Retina (tissue), 1 donor: ENCODE results near the gene NTM.

Experiments
- DNase-seq: peaks from one replicate; pipeline ENCODE4 v3.0.0-alpha.2; 2016

The NTM gene

DNA sequence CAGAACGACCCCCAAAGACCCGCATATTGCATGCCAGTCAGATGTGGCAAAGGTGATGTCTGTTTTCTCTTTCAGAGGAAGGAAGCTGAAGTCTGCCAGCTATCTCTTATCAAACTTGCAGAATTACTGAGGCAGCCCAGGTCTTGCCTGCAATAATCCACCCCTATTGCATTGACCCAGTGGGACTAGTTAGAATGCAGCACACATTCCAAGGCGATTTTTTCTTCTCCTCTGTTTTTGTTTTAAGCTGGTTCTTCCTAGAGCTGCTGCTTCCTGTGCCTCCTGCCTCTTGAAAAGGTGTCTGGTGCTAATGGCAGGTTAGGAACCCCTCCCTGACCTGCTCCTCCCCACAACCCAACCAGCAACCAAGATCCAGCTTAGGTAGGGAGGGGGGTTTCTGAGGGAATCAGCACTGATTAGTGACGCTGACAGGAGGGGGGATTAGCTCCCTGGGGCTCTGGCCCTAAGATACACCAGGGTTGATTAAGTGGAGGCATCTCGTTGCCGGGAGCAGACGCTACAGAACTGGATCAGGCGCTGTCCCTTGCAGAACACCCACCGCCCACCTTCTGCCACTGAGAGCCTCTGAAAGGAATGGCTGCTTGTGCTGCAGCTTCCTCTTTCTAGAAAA is 2.8 kb downstream of the NTM start:
- peak; percentile 34 for DNase-seq

DNA sequence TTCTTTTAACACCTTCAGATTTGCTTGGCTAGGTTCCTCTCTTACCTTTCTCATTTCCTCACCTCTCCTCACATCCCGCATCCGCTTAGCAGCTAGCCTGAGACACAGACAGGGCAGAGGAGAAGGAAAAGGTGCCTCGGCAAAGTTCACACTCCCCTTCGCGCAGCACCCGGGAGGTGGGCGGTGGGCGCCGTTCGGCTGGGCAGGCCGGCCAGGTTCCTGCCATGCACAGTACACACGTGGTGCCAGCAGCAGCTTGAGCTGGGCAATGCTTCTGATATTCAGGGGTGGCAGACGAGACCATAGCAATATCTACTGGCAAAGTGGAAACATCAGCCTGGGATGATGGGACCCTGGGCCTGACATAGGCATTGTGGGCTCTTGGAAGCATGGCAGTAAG is 3.3 kb downstream of the NTM start:
- DNase-seq = no peak

DNA sequence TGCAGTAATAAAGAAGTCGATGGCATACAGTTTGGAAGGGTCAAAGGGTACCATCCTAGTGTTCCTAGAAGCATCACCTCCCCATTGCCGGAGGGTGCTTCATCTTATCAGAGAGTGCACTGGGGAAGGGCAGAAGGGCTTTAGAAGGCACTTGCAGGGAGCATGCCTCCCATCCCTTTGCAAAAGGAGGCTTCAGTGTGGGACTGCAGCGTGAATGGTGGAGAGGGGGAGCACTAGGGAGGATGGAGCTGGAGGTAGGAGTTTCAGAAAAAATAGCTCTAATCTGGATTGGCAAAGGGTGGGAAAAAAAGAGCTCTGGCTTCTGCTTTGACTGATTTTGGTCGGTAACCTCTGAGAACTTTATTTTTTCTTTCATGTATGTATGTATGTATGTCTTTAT is 5.0 kb downstream of the NTM start:
- peak; percentile 56 for DNase-seq

DNA sequence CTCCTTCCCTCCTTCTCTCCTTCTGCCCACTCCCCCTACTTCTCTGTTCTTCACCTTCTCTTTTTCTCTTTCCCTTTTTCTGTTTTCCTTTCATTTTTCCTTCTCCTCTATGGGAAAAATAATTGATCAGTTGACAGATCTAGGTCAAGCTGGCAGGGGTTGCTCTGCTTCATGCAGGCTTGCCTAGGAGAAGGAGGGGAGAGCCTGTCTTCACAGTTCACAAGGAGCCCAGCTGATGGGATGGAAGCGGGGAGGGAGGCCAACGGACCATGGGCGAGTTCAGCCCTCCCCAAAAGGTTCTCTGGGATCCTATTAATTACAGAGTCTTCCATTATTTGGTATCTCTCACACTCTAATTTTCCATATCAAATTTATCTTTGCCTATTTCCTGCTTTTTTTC is 5.5 kb downstream of the NTM start:
- DNase-seq = peak; percentile 72

DNA sequence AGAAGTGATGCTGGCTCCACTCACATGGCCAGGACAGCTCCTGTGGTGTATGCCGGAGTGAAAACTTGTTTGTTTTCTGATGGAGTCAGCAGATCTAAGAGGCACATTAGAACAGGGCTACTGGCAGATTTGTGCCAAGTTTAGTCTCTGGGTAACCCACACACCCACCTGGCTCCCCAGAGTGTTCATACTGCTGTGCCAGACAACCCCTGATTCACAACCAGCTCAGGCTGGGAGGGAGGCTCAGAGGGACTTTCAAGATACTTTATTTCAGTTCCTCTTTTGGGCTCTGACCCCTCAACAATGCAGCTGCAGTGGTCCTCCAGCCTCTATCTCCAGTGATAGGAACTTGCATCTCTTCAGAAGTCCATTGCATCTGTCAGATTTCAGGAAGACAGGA is 8.5 kb downstream of the NTM start:
- DNase-seq = no peak

DNA sequence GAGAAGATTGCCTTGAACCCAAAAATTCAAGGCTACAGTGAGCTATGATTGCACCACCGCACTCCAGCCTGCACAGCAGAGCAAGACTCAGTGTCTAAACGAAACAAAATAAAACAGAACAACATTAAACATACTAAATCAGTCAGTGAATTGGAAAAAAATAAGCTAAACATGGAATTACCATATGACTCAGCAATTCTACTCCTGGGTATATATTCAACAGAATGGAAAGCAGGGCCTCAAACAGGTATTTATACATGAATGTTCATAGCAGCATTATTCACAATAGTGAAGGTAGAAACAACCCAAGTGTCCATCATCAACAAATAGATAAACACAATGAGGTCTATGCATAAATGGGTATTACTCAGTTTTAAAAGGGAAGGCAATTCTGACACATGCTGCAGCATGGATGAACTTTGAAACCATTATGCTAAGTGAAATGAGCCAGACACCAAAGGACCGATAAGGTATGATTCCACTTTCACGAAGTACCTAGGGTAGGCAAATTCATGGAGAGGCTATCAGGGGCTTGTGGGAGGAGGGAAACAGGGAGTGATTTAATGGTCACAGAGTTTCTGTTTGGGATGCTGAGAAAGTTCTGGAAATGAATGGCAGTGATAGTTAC is 15.5 kb downstream of the NTM start:
- no peak for DNase-seq

DNA sequence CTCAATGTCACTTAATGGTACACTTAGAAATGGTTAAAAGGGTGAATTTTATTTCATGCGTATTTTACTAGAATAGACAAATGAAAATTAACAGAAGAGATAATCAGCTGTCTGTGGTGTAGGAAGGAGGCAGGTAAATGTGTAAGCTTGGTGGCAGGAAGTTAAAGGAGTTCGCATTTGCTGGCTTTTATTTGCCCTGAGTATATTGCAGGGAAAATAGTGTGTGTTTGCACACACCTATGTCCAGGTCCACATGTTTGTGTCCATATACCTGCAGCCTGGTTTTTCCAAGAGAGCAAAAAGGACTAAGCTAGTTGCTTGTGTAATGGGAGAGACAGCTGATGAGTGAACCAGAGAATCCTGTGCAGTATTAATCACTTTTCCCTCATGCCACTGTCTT is 16.0 kb downstream of the NTM start:
- DNase-seq = no peak

DNA sequence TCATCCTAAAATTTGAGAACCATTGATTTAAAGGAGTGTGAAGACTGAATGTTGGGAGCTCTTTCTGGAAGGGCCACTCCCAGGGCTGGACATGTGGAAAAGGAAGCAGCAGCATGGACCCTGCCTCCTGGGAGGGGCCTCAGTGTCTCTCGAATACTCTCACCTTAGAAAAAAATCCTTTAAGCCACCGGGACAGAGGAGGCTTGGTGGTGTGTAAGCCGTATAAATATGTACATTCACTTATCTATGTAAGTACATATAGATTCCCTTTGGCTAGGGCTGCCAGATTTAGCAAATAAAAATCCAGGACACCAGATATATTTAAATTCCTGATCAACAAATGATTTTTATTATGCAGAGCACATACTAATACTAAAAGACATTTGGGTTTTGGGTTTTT is 17.6 kb downstream of the NTM start:
- DNase-seq = no peak

DNA sequence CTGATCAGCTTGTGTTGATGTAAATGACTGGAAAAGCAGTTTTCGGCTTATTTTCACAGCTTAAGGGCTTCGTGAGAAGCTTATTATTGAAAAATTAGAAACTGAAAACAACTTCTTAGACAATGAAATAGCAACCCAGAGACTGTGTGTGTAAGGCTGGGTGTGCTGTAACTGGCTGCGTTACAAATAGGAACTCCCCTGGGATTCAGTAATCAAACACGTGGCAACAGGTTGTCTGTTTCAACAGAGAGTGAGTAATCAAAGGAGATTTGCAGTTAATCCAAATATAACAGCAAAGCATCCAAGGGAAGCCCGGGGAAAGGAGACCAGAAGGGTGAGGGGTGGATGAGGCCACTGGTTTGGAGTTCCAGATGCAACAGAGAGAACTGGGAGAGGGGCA is 19.2 kb downstream of the NTM start:
- DNase-seq = no peak

DNA sequence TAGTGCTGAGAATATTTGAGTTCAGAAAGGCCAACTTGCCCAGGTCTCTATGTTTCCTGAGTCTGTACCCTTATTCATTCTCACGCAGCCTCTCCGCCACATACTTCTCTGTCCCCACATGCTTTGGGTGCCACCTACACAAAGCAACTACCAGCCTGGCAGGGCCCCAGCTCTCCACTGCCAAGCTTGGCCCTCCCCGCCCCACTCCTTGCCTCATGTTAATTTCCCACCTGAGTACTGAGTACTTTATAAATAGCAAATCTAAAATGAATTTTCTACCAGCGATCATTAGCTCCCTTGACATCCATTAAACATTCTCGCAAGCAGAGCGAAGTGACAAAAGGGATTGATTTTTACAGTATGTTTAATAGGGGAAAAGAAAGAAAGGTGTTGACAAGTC is 20.8 kb downstream of the NTM start:
- DNase-seq = no peak

DNA sequence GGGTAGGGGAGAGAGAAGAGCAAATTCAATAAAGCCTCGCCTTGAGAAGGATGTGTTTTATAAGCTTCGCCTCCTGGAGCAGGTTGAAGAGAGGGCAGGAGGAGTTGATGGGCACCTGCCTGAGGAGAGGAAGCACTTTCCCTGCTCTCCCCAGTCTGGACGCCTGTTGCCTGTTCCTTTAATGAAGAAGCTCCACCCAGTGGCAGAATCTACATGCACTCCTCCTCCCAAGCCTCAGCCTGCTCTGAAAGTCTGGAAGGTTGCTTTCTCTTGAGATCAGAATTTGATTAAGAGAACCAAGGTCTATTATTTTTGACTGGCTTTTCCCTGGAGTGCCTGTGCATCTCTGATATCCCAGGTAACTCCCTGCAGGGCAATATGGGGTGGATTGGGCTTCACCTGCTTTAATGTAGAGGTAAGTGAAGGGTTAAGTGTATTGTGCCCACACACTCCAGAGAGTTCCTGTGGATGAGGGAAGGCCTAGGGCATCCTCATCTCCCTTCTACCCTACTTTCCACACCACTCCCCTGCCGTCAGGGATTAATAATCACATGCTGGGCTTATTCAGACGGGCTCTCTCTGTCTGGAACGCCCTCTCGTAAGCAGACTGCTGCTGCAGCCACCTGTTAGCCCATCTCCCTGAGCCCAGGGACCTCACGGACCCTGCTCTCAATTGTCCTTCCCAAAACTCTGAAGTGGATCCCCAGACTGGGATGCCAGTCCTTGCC is 22.3 kb downstream of the NTM start:
- peak; percentile 40 for DNase-seq

DNA sequence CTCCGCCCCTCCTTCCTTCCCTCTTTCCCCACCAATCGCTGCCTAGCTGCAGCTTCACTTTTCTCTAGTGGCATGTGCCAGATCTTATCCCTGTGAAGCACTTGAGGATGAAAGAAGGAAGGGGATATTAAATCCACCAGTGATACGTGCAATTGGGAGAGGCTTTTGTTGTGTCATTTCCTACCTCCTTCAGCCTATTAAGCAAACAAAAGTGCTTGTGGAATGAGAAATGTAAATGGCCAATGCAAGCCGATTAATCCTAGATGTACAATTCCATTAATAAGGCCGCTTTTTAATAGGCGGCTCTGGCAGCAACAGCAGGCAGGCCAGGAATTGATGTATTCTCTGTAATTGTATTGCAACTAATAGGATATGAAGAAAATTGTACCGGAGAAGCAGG is 23.3 kb downstream of the NTM start:
- DNase-seq = no peak

DNA sequence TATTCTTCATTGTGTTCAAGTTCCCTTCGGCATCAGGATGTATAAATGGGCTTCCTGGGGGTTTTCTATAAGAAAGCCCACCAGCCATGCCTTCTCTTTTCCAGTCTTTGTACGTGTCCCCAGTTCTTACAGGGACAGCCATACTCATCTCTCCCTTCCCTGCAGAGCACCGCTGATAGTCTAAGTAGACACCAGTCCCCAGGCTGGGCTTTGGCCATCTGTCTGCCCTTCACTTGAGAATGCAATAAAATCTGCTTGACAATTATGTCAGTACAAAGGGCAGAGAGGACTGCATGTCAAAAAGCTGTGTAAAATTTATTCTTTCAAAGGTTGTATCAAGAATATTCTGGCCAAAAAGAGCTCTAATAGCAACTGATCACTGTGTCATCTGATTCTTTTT is 27.3 kb downstream of the NTM start:
- DNase-seq = peak; percentile 22

DNA sequence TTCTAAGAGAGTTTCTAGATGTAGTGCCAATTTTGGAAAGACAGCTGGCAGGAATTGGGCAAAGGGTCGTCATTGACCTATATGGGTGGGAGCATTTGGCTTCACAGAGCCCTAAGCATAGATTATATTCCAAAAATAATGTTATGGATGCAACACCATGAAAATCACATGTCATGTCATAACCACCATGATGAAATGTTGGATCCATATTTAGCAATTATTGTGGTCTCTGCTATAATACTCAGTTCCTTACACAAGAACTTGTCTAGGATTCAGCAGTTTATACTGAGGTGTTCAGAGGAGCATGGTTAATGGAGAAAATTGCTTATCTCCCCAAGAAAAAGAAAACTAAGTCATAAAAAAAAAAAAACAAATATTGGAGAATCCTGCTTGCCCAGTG is 31.6 kb downstream of the NTM start:
- DNase-seq = no peak

DNA sequence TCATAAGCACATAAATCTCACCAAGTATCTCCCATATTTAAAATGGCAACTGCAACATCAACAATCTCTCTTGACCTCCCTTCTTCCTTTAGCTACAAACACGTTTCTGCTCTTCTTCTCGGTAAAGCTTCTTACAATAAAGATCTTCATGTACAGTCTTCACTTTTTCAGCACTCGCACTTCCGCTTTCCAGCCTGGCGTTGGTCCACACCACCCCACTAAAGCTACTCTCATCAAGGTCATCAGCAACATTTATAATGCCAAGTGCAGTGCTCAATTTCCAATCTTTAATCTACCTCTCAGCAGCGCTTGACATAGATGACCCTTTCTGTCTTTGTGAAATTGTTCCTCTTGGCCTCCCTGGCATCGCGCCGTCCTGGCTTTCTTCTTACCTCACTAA is 33.6 kb downstream of the NTM start:
- DNase-seq = no peak

DNA sequence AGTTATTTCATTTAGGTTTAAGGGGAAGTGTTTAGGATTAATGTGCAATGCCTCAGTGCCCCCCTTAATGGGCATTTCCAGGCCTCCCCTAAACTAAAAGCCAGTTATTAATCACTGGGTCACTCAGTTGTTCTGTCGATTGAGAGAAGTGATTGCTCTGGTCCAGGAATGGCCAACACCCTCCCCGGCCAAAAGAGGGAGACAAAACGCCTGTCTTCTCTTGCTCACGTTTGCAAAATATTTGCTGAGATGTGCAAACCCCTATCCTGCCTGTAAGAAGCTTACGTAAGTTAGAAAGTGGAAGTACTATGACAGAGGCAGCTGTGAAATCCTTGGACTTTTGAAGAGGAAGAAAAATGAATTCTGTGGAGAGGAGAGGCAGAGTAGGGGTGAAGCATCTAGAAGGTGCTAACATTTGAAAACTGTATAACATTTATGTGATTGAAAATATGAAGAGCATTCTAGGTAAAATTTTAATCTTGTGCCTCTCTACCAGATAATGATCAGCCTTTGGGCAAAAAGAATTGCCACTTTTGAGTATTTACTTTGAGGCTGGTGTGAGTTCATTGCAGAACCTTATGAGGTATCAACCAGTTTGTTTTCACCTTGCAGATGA is 37.7 kb downstream of the NTM start:
- DNase-seq = no peak

DNA sequence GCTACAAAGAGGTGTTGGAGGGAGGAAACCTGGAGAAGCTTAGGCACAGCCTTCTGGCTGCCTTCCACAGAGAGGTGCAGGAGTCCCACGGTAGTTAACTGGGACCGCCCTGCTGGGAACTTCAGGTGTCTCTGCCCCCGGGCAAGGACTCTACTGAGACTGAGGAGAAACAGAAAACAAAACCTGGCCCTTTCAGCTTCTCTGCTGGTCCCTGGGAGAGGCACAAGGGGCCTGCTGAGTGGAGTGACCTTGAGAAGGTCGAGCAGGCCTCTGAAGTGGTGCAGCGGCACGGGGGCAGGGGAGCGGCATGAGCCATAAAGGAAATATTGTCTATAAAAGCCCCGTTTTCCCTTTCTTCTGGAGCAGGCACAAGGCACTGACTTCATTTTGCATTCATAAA is 38.9 kb downstream of the NTM start:
- no peak for DNase-seq

DNA sequence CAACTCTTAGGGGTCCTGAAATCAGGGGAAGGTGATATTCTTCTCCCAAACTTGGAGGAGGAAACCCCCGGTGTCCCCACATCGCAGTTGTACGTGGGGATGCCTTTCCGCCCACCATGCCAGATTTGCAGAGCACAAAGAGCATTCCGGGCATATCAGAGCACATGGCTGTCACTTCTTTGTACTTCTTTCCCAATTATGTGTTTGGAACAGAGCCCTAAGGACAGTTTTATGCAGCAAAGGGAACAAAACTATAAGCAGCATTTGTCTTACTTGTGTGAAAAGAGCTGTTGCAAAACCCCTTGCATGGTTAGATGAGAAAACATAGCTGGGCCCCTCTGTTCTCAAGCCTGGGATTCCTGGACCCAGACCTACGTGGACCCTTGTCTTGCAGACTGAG is 41.2 kb downstream of the NTM start:
- no peak for DNase-seq

DNA sequence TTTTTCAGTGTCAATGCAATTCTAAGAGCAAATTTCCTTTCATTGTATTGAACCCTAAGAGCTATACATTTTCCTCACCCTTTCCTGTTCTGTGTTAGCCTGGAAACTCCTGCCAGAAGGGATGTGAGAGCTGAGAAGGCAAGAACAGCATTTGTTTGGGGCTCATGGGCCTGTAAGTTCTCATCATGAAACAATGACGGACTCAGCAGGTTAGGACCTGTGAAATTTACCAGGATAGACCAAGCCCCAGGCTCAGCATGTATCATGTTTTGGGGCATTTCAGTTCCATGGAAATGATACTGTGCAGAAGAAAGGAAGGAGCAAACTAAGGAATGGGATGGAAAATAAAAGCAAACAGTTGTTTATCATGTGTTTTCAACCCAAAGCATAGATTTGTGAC is 41.6 kb downstream of the NTM start:
- DNase-seq = no peak

DNA sequence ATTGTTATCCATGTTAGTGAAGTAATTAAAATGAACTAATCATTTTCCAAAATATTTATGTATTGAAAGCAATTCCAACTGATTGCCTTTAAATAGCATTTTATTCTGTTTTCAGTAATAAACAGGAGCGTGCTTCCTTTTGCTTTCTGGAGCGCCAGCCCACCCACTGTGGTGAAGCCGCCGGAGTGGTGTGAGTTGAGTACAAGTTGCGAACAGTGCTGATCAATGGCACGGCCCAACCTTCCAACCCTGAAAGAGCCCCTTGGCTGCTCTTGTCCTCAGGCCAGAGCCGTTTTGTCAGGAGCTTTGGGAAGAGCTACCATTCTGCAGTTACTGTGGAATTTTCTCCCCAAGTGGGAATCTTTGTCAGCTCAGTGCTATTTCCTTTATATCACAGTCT is 42.8 kb downstream of the NTM start:
- DNase-seq = no peak

DNA sequence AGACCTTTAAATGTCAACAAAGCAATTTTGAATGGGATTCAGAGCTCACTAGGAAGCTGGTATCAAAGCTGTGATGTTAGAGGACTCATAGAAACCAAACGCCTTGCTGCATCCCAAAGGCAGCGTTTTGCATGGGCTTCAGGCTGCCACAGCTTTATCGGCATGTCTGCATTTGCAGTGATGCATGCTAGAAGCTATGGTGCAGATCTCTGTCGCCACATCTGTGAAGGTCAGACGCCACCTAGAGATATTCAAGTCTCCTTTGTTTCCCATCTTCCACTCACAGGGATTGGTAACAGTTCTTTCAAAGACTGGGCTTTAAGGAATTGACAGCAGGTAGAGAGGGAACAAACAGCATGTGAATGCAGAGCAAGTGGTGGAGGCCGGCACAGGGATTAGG is 47.8 kb downstream of the NTM start:
- DNase-seq = peak; percentile 55

DNA sequence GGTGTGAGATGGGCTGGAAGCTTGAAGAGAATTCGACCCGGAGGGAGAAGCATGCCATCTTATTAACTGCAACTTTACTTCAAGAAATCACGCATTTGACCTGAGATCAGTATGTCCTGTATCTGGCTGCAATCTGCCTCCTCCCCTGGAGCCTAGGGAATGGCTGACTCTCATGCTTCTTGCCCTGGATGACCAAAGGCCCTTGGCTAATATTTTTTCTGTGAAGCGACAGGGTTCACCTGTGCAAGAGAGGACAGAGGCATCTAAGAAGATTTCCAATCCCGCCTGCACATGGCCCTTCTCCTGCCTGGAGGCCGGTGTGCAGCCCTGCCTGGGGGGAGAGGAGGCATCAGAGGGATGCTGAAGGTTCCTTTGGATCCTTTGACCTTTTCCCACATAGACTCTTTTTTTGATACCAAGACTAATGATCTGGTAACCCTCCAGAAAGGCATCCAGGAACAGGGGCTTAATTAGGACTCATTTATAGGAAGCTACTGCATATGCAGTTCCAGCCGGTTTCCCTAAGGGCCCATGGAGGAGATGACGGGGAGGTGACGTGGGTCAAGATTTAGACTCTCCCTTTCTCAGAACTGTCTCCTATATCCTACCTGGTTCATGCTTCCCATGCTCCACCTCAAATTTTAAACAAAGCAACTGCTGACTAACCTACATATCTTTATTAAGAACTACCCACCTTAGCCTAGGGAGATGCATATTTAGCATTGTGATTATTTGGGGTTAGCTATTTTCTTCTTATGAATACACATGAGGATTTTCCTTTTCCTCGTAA is 50.8 kb downstream of the NTM start:
- no peak for DNase-seq

DNA sequence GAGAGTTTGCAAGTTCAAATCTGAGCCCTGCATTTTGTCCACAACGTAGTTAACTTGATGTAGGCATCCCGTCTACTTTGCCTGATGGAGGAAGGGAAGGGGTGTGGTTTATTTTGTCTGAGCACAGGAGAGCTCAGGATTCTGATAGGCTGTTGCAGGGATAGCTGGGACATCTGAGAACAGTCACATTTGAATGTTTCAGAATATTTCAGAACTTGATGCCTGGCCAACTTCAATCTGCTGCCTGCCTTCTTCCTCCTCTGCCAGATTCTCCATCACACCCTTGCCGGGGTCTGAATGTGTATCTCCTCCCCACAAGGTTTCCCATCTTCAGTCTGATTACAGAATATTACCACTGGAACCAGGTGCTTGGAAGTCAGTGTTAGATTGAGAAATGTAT is 51.6 kb downstream of the NTM start:
- no peak for DNase-seq
